ENCODE results near the gene MVB12B. TPM values are rescaled to one million over a fixed set of nuclear protein-coding genes. Genes with fewer than 3 reads are reported as not detected.

Gene MVB12B
- total RNA-seq, 2 donors from 2014 or later, result 5.9 to 8.7 TPM

DNA sequence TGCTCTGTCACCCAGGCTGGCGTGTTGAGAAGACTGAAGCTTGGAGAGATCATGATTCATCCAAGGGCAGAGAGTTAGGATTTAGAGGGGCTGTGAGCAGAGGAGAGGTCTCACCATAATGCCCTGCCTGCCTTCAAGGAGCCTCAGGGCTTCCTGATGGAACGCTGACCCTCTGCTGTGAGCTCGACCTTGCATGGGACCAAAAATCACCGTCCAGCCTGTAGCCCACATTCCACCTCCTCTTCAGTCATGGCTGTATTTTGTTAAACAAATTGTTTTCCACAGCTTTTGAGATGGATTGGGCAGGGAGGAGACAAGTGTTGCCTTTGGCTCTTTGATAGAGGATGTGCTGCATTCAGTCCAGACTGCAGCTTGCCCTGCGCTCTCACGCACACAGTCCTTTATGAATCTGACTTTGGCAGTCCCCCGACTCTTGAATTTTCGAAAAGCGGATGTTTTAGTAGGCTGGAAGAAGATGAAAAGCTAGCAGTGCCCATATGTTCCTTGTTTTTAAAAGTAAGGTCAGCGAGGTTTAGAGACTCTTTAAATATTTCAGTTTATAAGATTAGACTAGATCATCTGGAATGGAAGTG, 79.5 kb downstream of the MVB12B start:
- no peak overlapping the region for H3K27ac ChIP-seq
- no peaks in the 10 kb centered on the region for H3K27me3 ChIP-seq
- TF ChIP-seq, protein P1, sequence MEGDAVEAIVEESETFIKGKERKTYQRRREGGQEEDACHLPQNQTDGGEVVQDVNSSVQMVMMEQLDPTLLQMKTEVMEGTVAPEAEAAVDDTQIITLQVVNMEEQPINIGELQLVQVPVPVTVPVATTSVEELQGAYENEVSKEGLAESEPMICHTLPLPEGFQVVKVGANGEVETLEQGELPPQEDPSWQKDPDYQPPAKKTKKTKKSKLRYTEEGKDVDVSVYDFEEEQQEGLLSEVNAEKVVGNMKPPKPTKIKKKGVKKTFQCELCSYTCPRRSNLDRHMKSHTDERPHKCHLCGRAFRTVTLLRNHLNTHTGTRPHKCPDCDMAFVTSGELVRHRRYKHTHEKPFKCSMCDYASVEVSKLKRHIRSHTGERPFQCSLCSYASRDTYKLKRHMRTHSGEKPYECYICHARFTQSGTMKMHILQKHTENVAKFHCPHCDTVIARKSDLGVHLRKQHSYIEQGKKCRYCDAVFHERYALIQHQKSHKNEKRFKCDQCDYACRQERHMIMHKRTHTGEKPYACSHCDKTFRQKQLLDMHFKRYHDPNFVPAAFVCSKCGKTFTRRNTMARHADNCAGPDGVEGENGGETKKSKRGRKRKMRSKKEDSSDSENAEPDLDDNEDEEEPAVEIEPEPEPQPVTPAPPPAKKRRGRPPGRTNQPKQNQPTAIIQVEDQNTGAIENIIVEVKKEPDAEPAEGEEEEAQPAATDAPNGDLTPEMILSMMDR (IDR thresholded peaks at IDR 0.05), result no peak
- H3K36me3 ChIP-seq, result no peaks in the 10 kb centered on the region
- no peak for DNase-seq (ENCODE audit: low spot score)
- H3K9me3 ChIP-seq, result no peaks in the 10 kb centered on the region
- H3K4me3 ChIP-seq, result no peak overlapping the region
- peaks cover 0 to 6% of the 10 kb centered on the region in 2 donors for H3K4me1 ChIP-seq

GRCh38 chr9:126407114-126407870, 80.7 kb downstream of the MVB12B start:
- Histone ChIP-seq H3K27ac (no peak overlapping the region), H3K4me1 (peaks cover 0 to 6% of the 10 kb centered on the region in 2 donors), H3K27me3 (no peaks in the 10 kb centered on the region), H3K36me3 (no peaks in the 10 kb centered on the region), H3K4me3 (no peak overlapping the region), H3K9me3 (no peaks in the 10 kb centered on the region)
- TF ChIP-seq, protein P1 (IDR thresholded peaks at IDR 0.05), result no peak
- DNase-seq (ENCODE audit: low spot score), result no peak

DNA sequence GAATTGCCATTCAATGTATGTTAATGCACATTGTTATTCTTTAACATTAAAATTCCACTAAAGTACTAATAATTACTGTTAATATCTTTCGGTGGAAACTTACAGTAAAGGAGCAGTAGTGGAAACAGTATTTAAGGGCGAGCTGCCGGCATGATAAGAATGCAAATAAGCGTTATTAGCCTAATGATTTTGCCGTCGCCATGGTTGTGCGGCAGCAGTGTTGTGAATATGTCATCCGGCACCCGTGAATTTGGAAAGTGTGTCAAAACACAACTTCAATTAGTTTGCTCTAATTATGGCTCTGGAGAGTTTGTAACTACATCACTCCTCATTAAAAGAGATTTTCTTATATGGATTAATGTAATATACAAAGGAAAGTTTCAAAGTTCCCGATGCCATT, 81.4 kb downstream of the MVB12B start:
- Histone ChIP-seq H3K27me3 (no peaks in the 10 kb centered on the region), H3K4me1 (peaks cover 0 to 6% of the 10 kb centered on the region in 2 donors), H3K36me3 (no peaks in the 10 kb centered on the region), H3K27ac (no peak overlapping the region), H3K9me3 (no peaks in the 10 kb centered on the region), H3K4me3 (no peak overlapping the region)
- DNase-seq (ENCODE audit: low spot score), result no peak
- TF ChIP-seq, protein P1 (IDR thresholded peaks at IDR 0.05), result no peak

- Histone ChIP-seq H3K4me3 (no peak overlapping the region), H3K27ac (no peak overlapping the region), H3K36me3 (no peaks in the 10 kb centered on the region), H3K4me1 (peaks cover 0 to 6% of the 10 kb centered on the region in 2 donors), H3K27me3 (no peaks in the 10 kb centered on the region), H3K9me3 (no peaks in the 10 kb centered on the region)
- no peak for DNase-seq (ENCODE audit: low spot score)
- TF ChIP-seq, protein P1 (IDR thresholded peaks at IDR 0.05), result no peak
Measured at GRCh38 chr9:126410229-126410628, 83.6 kb downstream of the MVB12B start.

GRCh38 chr9:126411225-126411947, 84.8 kb downstream of the MVB12B start:
- Histone ChIP-seq H3K27ac (no peak overlapping the region), H3K9me3 (no peaks in the 10 kb centered on the region), H3K36me3 (no peaks in the 10 kb centered on the region), H3K4me3 (no peak overlapping the region), H3K4me1 (peaks cover 0 to 6% of the 10 kb centered on the region in 2 donors), H3K27me3 (no peaks in the 10 kb centered on the region)
- DNase-seq (ENCODE audit: low spot score), result no peak
- TF ChIP-seq, protein P1 (IDR thresholded peaks at IDR 0.05), result no peak
